Astrocyte (in vitro differentiated cells and primary cell): ENCODE measurements around the gene TUBA4B.

Source experiments
- EZH2 ChIP-seq: IDR thresholded peaks from 2 replicates; pipeline ENCODE4 v1.6.1; 2012; ENCODE audit warnings: mild to moderate bottlenecking, low read length, inconsistent platforms; ENCODE audit not compliant: insufficient read depth
- TF ChIP-seq, protein P1 (sequence below): IDR thresholded peaks from 2 replicates; pipeline ENCODE4 v1.5.1; 2011; ENCODE audit warnings: low read depth, mild to moderate bottlenecking, inconsistent platforms, low read length, moderate library complexity; ENCODE audit not compliant: insufficient read depth

DNA sequence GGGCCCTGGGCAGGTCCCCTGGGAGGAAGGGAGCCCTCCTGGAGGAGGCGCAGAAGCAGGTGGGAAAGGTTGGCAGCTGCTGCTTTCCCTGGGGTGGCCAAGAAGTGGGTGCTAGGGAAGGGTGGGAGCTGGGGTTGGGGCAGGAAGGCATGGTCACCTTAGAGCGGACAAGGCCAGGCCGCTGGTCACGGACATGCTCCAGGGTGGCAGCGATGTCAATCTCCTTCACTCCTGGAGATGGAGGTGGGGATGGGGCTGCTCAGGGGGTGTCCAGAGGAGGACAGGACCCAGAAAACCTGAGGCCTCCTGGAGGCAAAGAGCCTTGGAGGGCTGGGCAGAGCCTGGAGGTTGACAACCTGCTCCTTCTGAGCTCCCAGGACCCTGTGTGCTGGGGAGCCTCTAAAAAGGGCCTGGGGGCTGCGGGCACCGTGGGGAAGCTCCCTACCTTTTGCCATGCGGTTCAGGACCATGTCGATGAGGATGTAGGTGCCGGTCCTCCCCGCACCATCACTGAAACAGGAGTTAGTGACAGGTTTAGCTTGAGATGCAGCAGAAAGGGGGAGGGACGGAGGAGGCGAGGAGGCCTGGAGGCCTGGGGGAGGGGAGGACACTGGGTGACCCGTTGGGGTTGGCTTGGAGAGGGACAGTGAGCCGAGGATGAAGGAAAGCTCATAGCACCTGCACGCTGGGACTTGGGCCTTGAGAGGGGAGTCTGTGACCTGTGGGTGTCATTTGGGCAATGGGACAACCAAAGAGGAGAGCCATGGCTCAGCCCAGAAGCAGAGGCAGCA is 37.5 kb downstream of the TUBA4B start:
- TF ChIP-seq, protein P1, sequence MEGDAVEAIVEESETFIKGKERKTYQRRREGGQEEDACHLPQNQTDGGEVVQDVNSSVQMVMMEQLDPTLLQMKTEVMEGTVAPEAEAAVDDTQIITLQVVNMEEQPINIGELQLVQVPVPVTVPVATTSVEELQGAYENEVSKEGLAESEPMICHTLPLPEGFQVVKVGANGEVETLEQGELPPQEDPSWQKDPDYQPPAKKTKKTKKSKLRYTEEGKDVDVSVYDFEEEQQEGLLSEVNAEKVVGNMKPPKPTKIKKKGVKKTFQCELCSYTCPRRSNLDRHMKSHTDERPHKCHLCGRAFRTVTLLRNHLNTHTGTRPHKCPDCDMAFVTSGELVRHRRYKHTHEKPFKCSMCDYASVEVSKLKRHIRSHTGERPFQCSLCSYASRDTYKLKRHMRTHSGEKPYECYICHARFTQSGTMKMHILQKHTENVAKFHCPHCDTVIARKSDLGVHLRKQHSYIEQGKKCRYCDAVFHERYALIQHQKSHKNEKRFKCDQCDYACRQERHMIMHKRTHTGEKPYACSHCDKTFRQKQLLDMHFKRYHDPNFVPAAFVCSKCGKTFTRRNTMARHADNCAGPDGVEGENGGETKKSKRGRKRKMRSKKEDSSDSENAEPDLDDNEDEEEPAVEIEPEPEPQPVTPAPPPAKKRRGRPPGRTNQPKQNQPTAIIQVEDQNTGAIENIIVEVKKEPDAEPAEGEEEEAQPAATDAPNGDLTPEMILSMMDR: no peak
- TF ChIP-seq EZH2: no peak
